DMS114 treated with DMSO at 0.1 percent for 48 hours (cell line): ENCODE results near the gene LCT.
A peak's percentile ranks its signal among the peaks of the same experiment; 100 is the strongest.

Experiments
- DNase-seq: peaks from one replicate; lab custom pipeline; 2025; ENCODE audit not compliant: unreplicated experiment; lab: John Stamatoyannopoulos, UW

The LCT gene

DNA sequence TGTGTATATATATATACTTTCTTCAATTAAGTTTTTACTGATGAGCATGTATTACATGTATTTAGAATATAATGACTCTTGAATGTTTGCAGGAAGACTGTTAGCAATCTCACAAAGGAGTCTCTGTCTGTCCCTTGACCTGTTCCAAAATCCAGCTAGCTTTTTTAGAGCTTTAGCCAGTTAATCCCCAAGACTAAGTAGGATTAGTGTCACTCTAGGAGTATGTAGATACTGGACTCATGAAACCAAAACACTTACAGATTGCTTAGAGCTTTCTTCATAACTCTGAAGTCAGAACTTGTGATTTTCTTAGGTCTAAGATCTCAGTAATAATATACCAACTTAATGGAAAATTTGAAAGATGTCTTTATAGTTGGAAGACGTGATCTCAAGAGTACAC is 93.1 kb downstream of the LCT start:
- no peak for DNase-seq

DNA sequence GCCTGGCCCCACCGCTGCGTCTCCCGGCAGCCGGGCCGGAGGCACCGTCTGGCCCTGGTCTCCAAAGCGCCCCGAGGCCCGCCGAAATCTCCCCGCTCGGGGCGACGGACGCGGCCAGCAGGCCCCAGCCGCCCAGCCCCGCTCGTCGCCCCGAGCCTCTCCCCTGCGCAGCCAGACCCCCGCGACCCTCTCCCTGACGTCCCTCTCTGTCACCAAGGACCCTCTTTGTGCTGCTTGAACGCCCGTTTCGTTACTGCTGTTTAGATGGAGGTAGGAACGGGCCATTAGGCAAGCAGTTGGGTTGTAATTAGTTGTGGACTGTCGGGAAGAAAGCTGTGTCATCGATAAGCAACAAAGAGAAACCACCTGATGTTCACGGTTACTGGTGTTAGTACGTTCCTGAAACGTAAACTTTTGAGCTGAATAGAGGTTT is 94.6 kb downstream of the LCT start:
- peak; percentile 3 for DNase-seq

- DNase-seq: peak; percentile 92
Observed at GRCh38 chr2:135741395-135742324, 95.3 kb downstream of the LCT start, which contains the start of gene UBXN4. TSS of gene UBXN4 (plus strand) at chr2:135741855. CDS start at chr2:135741930, 75 bp downstream.

DNA sequence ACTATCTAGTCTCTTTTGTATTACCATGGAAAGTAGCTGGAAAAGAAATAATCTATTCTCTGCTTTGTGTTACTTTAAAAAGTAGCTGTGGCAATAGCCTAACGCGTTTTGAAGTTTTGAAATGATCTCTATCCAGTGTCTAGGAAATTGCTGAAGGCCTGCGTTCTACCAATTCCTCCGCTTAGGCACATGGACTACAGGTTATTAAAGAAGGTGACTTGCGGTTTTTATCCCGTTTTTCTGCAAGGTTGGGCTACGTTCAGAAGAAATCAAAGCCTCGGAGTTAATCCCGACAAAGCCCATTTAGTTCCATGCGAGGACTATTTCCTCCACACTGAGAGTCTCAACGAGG is 96.0 kb downstream of the LCT start:
- DNase-seq: no peak

DNA sequence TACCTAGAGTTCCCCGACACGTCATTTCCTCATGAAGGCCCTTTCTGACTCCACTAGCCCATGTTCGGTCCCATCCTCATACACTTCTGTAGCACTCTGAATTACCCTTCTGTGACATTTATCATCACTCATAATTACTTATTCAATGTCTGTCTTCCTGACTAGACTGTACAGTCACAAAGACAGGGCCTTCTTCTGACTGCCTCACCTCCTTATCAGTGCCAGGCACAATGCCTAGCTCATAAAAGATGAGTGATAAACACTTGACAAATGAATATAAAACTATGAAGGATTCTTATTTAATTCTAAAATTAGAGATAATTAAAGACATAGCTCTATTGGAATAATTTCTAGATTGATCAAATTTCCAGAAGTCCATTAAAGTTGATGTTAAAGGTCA is 96.8 kb downstream of the LCT start:
- DNase-seq: no peak
